Measurements from ENCODE around the gene NUDCD3.

NUDCD3 gene

GRCh38 chr7:44368455-44368854, 122.0 kb downstream of the NUDCD3 start:
- H3K4me3 ChIP-seq (ENCODE audit: control insufficient read depth, low read depth, low read length) = no peak overlapping the region
- DNase-seq (ENCODE audit: low read depth) = no peak
- no peak for TF ChIP-seq CTCF (conservative IDR thresholded peaks at IDR 0.05; ENCODE audit: control insufficient read depth, insufficient read depth, low read depth, low read length)

GRCh38 chr7:44367475-44368043, 122.9 kb downstream of the NUDCD3 start:
- TF ChIP-seq CTCF (conservative IDR thresholded peaks at IDR 0.05; ENCODE audit: control insufficient read depth, insufficient read depth, low read depth, low read length) = no peak
- no peak for DNase-seq (ENCODE audit: low read depth)
- no peak overlapping the region for H3K4me3 ChIP-seq (ENCODE audit: control insufficient read depth, low read depth, low read length)

GRCh38 chr7:44366986-44367385, 123.5 kb downstream of the NUDCD3 start:
- DNase-seq (ENCODE audit: low read depth) = no peak

GRCh38 chr7:44353668-44354067, 136.8 kb downstream of the NUDCD3 start:
- no peak for TF ChIP-seq CTCF (conservative IDR thresholded peaks at IDR 0.05; ENCODE audit: control insufficient read depth, insufficient read depth, low read depth, low read length)
- no peak for DNase-seq (ENCODE audit: low read depth)
- H3K4me3 ChIP-seq (ENCODE audit: control insufficient read depth, low read depth, low read length) = no peak overlapping the region

More at GRCh38 chr7:44366986-44367385, 123.5 kb downstream of the NUDCD3 start:
- TF ChIP-seq CTCF (conservative IDR thresholded peaks at IDR 0.05; ENCODE audit: control insufficient read depth, insufficient read depth, low read depth, low read length) = no peak
- H3K4me3 ChIP-seq (ENCODE audit: control insufficient read depth, low read depth, low read length) = no peak overlapping the region

- TF ChIP-seq CTCF (conservative IDR thresholded peaks at IDR 0.05; ENCODE audit: control insufficient read depth, insufficient read depth, low read depth, low read length) = no peak
- no peak overlapping the region for H3K4me3 ChIP-seq (ENCODE audit: control insufficient read depth, low read depth, low read length)
- DNase-seq (ENCODE audit: low read depth) = no peak
Measured at GRCh38 chr7:44348851-44349781, 141.3 kb downstream of the NUDCD3 start.

- DNase-seq (ENCODE audit: low read depth) = peak; percentile 40
- H3K4me3 ChIP-seq (ENCODE audit: control insufficient read depth, low read depth, low read length) = no peak overlapping the region
- peak; percentile 47 for TF ChIP-seq CTCF (conservative IDR thresholded peaks at IDR 0.05; ENCODE audit: control insufficient read depth, insufficient read depth, low read depth, low read length)
Measured at GRCh38 chr7:44348300-44348699, 142.2 kb downstream of the NUDCD3 start.
